Peyer's patch (tissue), 4 donors: ENCODE data around the gene NTNG2.

Source experiments
- POLR2A ChIP-seq, 2 donors: fragments of 450-650 bp; IDR thresholded peaks; one replicate each; pipeline ENCODE4 v1.5.1; 2017; ENCODE audit warnings: antibody characterized with exemption in 2 of 2, mild to moderate bottlenecking in 2 of 2, moderate library complexity in 2 of 2
- TF ChIP-seq, protein P1 (sequence below), 6 experiments: fragments of 450-650 bp in 4 of 6; fragments of 200-600 bp in 2 of 6; sonication (generic) in 1 of 6; IDR thresholded peaks; one replicate each; pipeline ENCODE4 v1.5.1; 2017 to 2019; ENCODE audit warnings: antibody characterized with exemption in 6 of 6, mild to moderate bottlenecking in 3 of 6, moderate library complexity in 1 of 6

DNA sequence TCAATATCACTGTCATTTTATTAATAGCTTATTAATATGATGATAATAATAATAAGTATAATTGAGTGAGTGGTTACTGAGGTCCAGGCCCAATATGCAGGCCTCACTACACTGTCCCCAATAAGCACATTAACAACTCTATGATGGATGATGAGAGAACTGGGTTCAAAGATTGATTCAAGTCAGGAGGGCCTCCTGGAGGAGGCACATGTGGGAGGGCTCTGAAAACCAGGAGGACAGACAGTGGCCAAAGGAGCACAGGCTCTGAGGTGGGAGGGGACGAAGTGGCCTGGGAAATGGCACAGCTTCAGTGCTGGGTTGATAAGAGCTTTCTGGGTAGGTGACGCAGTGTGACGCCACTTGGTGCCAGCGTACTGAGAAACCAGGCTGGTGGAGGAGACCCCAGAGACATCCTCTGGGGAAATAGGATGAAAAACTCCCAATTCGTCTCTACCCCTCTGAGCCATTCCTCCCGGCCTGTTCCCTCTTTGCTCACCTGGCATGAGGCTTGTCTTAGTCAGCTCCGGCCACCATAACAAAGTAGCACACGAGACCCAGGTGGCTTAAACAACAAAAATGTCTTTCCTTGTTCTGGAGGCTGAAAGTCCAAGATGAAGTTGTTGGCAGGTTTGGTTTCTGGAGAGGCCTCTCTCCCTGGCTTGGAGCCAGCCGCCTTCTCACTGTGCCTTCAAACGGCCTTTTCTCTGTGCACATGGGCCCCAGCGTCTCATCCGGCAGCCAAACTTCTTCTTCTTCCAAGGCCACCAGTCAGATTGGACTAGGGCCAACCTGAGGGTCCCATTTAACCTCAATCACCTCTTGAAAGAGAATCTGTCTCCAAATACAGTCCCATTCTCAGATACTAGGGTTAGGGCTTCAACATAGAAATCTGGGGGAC, 31.6 kb downstream of the NTNG2 start:
- TF ChIP-seq, protein P1, sequence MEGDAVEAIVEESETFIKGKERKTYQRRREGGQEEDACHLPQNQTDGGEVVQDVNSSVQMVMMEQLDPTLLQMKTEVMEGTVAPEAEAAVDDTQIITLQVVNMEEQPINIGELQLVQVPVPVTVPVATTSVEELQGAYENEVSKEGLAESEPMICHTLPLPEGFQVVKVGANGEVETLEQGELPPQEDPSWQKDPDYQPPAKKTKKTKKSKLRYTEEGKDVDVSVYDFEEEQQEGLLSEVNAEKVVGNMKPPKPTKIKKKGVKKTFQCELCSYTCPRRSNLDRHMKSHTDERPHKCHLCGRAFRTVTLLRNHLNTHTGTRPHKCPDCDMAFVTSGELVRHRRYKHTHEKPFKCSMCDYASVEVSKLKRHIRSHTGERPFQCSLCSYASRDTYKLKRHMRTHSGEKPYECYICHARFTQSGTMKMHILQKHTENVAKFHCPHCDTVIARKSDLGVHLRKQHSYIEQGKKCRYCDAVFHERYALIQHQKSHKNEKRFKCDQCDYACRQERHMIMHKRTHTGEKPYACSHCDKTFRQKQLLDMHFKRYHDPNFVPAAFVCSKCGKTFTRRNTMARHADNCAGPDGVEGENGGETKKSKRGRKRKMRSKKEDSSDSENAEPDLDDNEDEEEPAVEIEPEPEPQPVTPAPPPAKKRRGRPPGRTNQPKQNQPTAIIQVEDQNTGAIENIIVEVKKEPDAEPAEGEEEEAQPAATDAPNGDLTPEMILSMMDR (IDR thresholded peaks at IDR 0.05) = no peak
- TF ChIP-seq POLR2A (IDR thresholded peaks at IDR 0.05) = no peak
